NCI-H2196 treated with DMSO at 0.1 percent for 48 hours (cell line): ENCODE results near the gene RTL5.

Experiments
- DNase-seq: peaks from one replicate; lab custom pipeline; 2025; ENCODE audit not compliant: unreplicated experiment; lab: John Stamatoyannopoulos, UW

RTL5 gene

GRCh38 chrX:72130156-72130761 lies 1.5 kb downstream of the RTL5 start:
- DNase-seq, result no peak

GRCh38 chrX:72129661-72130060 lies 2.1 kb downstream of the RTL5 start:
- no peak for DNase-seq

- no peak for DNase-seq
Observed at GRCh38 chrX:72128881-72129280, 2.8 kb downstream of the RTL5 start.

GRCh38 chrX:72128183-72128834 lies 3.4 kb downstream of the RTL5 start:
- DNase-seq, result no peak

- no peak for DNase-seq
Observed at GRCh38 chrX:72127332-72127731, 4.4 kb downstream of the RTL5 start.

GRCh38 chrX:72126539-72127140 lies 5.1 kb downstream of the RTL5 start:
- peak; percentile 29 for DNase-seq

DNA sequence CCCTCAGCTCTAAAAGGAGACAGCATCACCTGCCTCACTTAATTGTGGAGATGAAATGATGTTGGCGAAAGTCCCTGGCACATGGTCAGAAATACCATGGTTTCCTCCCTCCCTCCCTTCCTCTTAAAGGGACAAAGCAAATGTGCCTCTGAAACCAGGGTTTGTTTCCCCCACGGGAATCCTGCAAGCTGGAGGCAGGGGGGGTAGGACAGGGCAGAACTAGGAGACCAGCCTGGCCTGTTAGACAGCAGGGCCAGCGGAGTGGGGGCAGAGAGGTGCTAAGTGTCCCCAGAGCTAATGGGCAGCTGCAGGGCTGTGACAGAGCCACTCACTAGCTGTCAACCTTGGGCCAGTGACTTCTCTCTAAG lies 5.7 kb downstream of the RTL5 start:
- DNase-seq, result peak; percentile 14

GRCh38 chrX:72125331-72126047 lies 6.2 kb downstream of the RTL5 start:
- no peak for DNase-seq

DNA sequence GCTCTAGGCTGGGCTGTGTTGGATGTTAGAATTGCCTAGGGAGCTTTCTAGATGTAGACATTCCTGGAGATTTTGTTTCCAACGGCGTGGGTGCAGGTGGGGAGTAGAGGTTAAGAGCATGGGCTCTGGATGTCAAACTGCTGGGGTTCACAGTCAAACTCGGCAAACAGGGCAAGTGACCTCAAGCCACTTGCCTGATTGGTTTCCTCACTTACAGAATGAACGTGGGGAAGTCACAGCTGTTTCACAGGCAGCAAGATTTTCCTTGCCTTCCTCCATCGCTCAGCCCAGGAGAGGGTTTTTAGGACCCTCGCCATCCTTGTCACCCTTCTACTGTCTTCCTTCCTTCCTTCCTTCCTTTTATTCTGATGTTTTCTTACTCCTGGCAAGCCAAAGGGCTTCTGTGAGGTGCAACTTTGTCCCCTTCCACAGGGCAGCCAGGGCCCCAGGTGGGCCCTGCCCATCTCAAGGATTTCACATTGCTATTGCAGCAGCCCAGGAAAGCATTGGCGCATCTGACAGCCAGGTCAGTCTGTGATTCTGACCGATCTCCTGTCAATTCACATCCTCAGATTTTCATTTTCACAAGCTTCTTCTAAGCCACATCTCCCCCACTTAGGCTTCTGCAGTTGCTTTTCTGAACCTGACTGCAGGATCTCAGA lies 7.0 kb downstream of the RTL5 start:
- DNase-seq, result no peak

DNA sequence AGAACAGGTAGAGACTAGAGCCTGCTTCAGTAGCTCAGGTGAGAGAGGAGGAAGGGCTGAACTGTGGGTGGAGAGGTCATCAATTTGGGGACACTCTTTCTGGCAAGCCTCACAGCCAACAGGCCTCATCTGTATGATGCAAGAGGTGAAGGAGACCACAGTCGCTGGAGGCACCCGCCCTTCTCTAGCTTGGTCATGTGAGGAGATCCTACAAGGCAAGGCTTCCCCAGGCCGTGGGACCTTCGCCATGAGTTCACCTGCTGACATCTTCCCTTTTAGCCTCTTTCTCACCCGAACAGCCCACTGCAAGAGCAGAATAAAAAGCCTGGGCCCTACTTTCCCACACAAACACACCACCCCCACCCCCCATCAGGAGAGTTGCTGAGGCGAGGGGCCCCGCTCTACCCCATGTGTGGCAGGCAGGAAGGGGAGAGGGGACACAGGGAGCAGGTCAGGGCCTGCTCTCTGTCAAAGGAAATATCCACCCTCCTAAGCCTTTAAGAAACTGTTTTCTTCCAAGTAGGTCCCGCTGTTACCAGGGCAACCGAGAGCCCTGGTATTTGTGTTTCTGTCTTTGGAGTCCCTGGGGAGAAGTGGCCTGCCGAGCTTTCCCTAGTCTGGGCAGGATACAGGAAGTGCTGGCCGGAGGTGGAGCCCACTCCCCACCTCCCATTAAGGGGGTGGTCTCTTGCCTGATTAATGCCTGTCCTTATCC lies 8.1 kb downstream of the RTL5 start:
- DNase-seq, result no peak

DNA sequence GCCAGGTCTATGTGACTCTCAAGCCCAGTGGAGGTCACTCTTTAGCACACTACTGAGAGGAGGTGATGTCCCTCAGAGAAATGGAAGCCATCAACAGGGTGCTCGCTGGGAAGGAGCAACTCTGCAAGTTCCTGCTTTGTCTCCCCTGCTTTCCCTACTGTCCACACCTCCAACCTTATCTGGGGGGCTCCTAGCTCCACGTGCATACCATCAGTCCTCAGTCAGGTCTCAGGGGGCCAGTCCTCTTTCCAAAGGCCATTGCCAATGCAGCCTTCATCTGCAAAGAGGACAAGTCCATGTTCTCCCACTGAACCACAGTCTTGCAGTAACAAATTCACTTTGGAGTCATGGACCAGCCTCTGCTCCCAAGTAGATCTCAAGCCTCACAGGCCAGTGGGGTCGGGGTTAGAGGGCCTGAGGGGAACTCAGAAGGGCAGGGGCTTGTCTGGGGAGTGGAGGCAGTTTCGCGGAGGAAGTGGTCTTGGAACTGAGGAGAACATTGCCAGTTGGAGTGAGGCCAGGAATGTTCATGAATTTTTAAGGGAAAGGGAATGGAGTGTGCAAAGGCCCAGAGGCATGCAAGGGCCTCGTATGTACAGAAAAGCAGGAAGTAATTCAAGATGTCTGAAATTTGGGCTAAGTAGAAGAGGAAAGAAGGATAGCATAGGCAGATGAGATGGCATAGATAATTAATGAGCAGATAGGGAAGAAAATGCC lies 8.9 kb downstream of the RTL5 start:
- DNase-seq, result no peak

GRCh38 chrX:72121383-72121782 lies 10.3 kb downstream of the RTL5 start:
- peak; percentile 1 for DNase-seq

DNA sequence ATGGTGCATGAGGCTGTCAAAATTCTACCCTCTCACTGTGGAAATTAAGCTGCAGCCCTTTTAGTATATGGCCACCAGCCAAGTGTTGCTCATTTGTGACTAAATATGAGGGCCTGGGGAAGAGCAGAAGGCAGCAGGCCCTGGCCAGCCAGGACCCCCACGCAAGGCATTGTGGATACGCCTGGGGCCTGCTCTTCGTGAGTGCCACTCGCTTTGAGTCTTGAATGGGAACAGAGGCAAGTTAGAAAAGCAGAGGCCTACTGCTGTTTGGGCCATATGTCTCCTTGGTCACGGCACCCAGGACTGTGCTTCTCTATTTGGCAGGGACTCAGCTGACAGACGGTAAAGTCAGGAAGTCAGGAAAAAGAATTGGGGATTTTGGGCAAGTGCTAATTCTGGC lies 10.9 kb downstream of the RTL5 start:
- DNase-seq, result no peak

DNA sequence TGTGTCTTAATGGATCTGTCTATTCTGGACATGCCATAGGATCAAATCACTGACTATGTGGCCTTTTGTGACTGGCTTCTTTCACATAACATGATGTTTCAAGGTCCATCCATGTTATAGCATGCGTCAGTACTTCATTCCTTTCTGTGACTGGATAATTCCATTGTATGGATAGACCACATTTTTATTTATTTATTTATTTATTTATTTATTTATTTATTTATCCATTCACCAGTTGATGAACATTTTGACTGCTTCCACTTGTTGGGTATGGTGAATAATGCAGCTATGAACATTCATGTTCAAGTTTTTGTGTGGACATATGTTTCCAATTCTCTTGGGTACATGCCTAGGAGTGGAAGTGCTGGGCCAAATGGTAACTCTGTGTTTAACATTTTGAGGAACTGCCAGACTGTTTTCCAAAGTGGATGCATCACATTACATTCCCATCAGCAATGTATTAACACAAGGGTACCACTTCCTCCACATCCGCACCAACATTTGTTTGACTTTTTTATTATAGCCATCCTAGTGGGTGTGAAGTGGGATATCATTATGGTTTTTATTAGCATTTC lies 14.0 kb downstream of the RTL5 start:
- DNase-seq, result no peak

GRCh38 chrX:72115380-72115779 lies 16.3 kb downstream of the RTL5 start:
- DNase-seq, result no peak

DNA sequence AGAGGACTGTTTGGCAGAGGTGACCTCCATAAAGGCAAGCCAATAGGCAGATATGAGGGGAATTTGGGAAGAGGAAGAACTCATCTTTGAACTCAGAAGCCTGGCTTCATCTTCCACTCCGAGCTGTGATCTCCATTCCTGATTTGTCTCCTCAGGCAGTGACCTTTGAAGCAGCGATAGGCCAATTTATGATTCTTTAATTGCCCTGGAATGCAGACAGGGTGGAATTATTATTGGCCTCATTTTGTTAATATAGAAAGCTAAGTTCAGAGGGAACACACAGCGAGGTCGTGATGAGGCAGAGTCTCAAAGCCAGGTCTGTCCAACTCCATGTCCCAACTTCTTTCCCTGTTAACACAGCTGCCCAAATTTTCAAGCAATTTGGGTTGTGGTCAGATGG lies 16.9 kb downstream of the RTL5 start:
- DNase-seq, result no peak

DNA sequence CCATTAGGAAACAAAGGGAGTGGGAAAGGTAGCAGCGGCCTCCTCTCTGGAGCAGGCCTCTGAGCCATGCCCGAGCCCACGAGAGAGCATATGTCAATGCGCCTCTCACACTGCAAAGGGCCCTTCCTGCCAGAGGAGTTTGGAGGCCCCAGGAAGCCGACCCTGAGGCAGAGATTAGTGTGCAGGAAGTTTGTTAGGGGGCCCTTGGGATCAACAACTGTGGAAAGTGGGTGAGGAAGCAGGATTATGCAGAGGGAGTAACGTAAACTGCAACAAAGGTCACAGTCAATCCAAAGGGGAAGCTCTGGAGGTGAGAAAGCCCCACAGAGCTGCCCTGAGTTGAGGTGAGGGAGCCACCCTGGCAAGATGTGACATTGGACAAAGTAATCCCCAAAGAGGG lies 17.4 kb downstream of the RTL5 start:
- DNase-seq, result no peak

DNA sequence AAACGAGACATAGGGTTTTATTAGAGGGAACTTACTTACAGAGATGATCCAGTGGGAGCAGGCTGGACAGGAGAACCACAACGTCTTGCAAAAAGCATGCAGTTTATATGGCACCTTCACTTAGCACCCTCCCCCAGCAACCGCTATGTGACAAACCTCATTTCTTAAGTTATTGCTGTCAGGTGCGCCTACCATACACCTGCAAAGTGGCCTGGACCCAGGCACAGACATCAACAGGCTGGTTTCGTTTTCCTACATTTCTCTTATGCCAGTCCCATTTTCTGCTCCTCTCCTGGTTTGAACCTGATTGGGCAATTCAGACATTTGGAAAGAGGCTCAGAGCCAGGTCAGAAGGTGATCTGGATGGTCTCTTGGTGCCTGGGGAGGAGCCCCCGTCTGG lies 18.3 kb downstream of the RTL5 start:
- no peak for DNase-seq

- DNase-seq, result no peak
Observed at GRCh38 chrX:72110876-72111708, 20.6 kb downstream of the RTL5 start.
